ENCODE data around the gene SLC17A9.

The SLC17A9 gene

DNA sequence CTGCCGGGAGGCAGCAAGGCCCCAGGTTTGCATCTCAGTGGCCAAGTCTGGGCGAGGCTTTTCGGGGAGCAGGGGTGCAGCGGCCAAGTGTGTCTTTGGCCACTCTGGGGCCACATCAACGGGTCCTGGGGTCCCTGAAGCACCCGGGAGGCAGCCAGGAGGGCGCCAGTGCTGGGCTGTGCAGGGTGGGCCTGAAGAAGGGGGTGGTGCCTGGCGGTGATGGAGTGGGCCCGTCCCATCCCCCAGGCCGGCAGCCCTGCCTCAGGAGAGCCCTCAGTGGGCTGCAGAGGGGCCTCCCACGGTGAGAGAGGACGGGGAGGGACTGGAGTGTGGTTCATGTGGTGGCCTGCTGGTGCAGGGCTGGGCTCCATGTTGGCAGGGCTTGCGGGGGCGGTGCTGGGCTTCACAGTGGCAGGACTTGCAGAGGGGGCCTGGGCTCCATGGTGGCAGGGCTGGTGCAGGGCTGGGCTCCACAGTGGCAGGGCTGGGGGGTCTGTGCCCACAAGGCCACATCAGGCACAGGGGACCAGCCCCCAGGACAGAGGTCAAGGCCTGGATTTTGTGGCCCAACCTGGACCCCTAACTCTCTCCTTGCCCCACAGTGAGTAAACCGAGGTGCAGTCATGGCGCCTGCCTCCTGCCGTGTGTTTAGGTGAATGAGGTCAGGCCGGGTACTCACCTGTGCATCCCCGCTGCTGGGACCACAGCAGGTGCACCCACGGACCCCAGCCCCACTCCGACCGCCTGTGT, 64.7 kb downstream of the SLC17A9 start:
- no peak for DNase-seq (ENCODE audit: low read depth in 2 of 2)

DNA sequence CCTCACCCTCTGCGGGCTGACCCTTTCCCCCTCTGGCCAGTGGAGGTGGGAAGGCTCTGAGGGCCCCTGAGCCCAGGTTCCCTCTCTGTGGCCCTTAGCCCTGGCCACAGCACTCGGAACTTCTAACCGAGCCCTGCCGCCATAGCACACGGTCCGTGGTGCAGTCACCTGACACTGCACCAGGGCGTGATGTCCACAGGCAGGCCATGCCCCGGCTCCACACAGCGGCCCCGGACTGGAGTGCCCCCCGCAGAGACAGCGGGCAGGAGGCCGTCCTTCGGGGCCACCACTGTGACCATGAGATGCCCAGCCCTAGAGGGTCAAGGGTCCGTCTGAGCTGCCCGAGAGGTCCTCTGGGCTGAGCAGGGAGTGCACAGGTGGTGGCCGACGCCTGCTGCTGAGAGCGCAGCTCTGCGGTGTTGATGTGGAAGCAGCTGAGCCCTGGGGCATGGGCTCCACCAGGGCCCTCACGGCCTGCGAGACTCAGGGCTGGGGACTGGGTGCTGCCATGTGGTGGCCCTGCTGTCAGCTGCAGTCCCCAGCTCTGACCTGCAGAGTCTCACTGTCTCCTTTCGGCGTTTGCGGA, 65.4 kb downstream of the SLC17A9 start:
- DNase-seq (ENCODE audit: low read depth in 2 of 2) = no peak

Data from stimulated activated CD4-positive, alpha-beta T cell treated with anti-CD3 and anti-CD28 coated beads, Interleukin-15, amount 100 ng/mL, for 48 hours (primary cell).